ENCODE measurements around the gene IER5. TPM values are rescaled to one million over a fixed set of nuclear protein-coding genes. Genes with fewer than 3 reads are reported as not detected.

The IER5 gene
- total and polyA plus RNA-seq, 4 donors, result 18.6 to 34.5 (median 26.2) TPM

GRCh38 chr1:181095260-181095659 lies 6.8 kb downstream of the IER5 start:
- Histone ChIP-seq H3K9me3 (ENCODE audit: control insufficient read depth in 4 of 4, insufficient read depth in 3 of 4, low read length in 3 of 4) (no peaks in the 10 kb centered on the region), H3K27me3 (ENCODE audit: control insufficient read depth in 3 of 3, insufficient read depth in 3 of 3, low read length in 2 of 3) (no peaks in the 10 kb centered on the region), H3K4me1 (ENCODE audit: control insufficient read depth in 5 of 5, insufficient read depth in 5 of 5, low read length in 5 of 5) (peaks cover 16 to 39% (median 29%) of the 10 kb centered on the region in 5 donors), H3K36me3 (ENCODE audit: control insufficient read depth in 4 of 4, insufficient read depth in 4 of 4, low read length in 4 of 4) (peaks cover 0 to 6% (median 0%) of the 10 kb centered on the region in 4 donors), H3K27ac (ENCODE audit: low read depth in 1 of 2, low read length in 1 of 2) (peak overlapping the region in 1 of 2 donors; percentile 37), H3K9ac (ENCODE audit: insufficient read depth in 1 of 2, low read length in 2 of 2) (no peak overlapping the region), H3K4me3 (no peak overlapping the region)
- TF ChIP-seq CTCF (IDR thresholded peaks at IDR 0.05; ENCODE audit: control extremely low read depth, extremely low read depth), result no peak
- no peak for ATAC-seq (ENCODE audit: insufficient read depth, low FRiP score)
- DNase-seq, result no peak
- WGBS, 2 donors, result 90 to 93% methylated on average over 8 of the region's 8 CpGs

- Histone ChIP-seq H3K27me3 (ENCODE audit: control insufficient read depth in 3 of 3, insufficient read depth in 3 of 3, low read length in 2 of 3) (no peaks in the 10 kb centered on the region), H3K9me3 (ENCODE audit: control insufficient read depth in 4 of 4, insufficient read depth in 3 of 4, low read length in 3 of 4) (no peaks in the 10 kb centered on the region), H3K36me3 (ENCODE audit: control insufficient read depth in 4 of 4, insufficient read depth in 4 of 4, low read length in 4 of 4) (peaks cover 0 to 6% (median 0%) of the 10 kb centered on the region in 4 donors), H3K27ac (ENCODE audit: low read depth in 1 of 2, low read length in 1 of 2) (peak overlapping the region; percentile 37 to 72), H3K4me3 (no peak overlapping the region), H3K4me1 (ENCODE audit: control insufficient read depth in 5 of 5, insufficient read depth in 5 of 5, low read length in 5 of 5) (peaks cover 16 to 37% (median 29%) of the 10 kb centered on the region in 5 donors), H3K9ac (ENCODE audit: insufficient read depth in 1 of 2, low read length in 2 of 2) (no peak overlapping the region)
- no peak for TF ChIP-seq CTCF (IDR thresholded peaks at IDR 0.05; ENCODE audit: control extremely low read depth, extremely low read depth)
- ATAC-seq (ENCODE audit: insufficient read depth, low FRiP score) (no peak), DNase-seq (no peak)
- WGBS, 2 donors, result 80 to 86% methylated on average over 5 of the region's 5 CpGs
Observed at GRCh38 chr1:181095763-181096184, 7.3 kb downstream of the IER5 start.

GRCh38 chr1:181097242-181097641 lies 8.7 kb downstream of the IER5 start:
- no peaks in the 10 kb centered on the region for H3K9me3 ChIP-seq (ENCODE audit: control insufficient read depth in 4 of 4, insufficient read depth in 3 of 4, low read length in 3 of 4)
- WGBS, 2 donors, result 83 to 94% methylated on average over 7 of the region's 7 CpGs
- no peak overlapping the region for H3K27ac ChIP-seq (ENCODE audit: low read depth in 1 of 2, low read length in 1 of 2)
- H3K4me1 ChIP-seq (ENCODE audit: control insufficient read depth in 5 of 5, insufficient read depth in 5 of 5, low read length in 5 of 5), result peaks cover 22 to 38% (median 27%) of the 10 kb centered on the region in 5 donors
- peaks cover 0 to 6% (median 0%) of the 10 kb centered on the region in 4 donors for H3K36me3 ChIP-seq (ENCODE audit: control insufficient read depth in 4 of 4, insufficient read depth in 4 of 4, low read length in 4 of 4)
- H3K9ac ChIP-seq (ENCODE audit: insufficient read depth in 1 of 2, low read length in 2 of 2), result no peak overlapping the region
- TF ChIP-seq CTCF (IDR thresholded peaks at IDR 0.05; ENCODE audit: control extremely low read depth, extremely low read depth), result no peak
- no peaks in the 10 kb centered on the region for H3K27me3 ChIP-seq (ENCODE audit: control insufficient read depth in 3 of 3, insufficient read depth in 3 of 3, low read length in 2 of 3)
- no peak for ATAC-seq (ENCODE audit: insufficient read depth, low FRiP score)
- H3K4me3 ChIP-seq, result no peak overlapping the region
- DNase-seq, result no peak
